ENCODE results near the gene GRHL3. TPM values are rescaled to one million over a fixed set of nuclear protein-coding genes. Genes with fewer than 3 reads are reported as not detected.
A peak's percentile ranks its signal among the peaks of the same experiment; 100 is the strongest.

Gene GRHL3
- total RNA-seq, 1 experiment from 2014 or later, result 8.9 TPM

GRCh38 chr1:24348196-24348595 is 29.0 kb downstream of the GRHL3 start:
- no peak for DNase-seq (ENCODE audit: unreplicated experiment)
- peaks cover 14% of the 10 kb centered on the region for H3K4me1 Mint-ChIP-seq (ENCODE audit: insufficient read depth, unreplicated experiment)
- CTCF ChIA-PET, result interaction anchor here (0.7 to 1.1 kb wide), 2 partner anchors 17 to 146 kb away, joined by 3 read pairs; no protein-coding TSS in a partner anchor
- no peak overlapping the region for H3K4me3 Mint-ChIP-seq (ENCODE audit: unreplicated experiment)
- POLR2A ChIA-PET, result interaction anchor here (1.2 to 1.7 kb wide), 3 partner anchors 10 to 28 kb away, joined by 3 to 4 read pairs (median 3); partner anchors contain the start of gene GRHL3
- no peak for TF ChIP-seq CTCF (IDR thresholded peaks at IDR 0.05; ENCODE audit: unreplicated experiment)
- peaks cover 4% of the 10 kb centered on the region for H3K36me3 Mint-ChIP-seq (ENCODE audit: insufficient read depth, unreplicated experiment)
- H3K9me3 Mint-ChIP-seq (ENCODE audit: unreplicated experiment), result no peaks in the 10 kb centered on the region
- BruUV-seq (replicated peaks), result no TSS peak
- no peaks in the 10 kb centered on the region for H3K27me3 Mint-ChIP-seq (ENCODE audit: insufficient read depth, unreplicated experiment)
- intact Hi-C loops (cut with micrococcal nuclease), result no loop called here
- no peak overlapping the region for H3K27ac Mint-ChIP-seq (ENCODE audit: low read depth, unreplicated experiment)

DNA sequence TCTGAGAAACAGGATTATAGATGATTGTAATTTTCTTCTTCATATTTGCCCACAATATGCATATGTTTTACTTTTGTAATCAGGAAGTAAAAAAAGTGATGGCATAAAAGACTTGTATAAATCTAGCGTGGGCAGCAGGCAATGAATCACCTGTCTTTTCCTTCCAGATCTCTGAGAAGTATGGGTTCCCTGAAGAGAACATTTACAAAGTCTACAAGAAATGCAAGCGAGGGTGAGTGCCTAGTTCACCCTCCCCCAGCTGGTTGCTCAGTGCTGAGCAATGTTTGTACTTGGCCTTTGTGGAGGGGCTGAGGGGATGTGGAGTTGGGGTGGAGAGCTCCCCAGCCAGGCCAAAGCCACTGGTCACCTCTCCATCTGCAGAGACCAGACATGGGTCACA is 30.7 kb downstream of the GRHL3 start:
- H3K9me3 Mint-ChIP-seq (ENCODE audit: unreplicated experiment), result no peaks in the 10 kb centered on the region
- peaks cover 14% of the 10 kb centered on the region for H3K4me1 Mint-ChIP-seq (ENCODE audit: insufficient read depth, unreplicated experiment)
- no peaks in the 10 kb centered on the region for H3K27me3 Mint-ChIP-seq (ENCODE audit: insufficient read depth, unreplicated experiment)
- DNase-seq (ENCODE audit: unreplicated experiment), result peak; percentile 29
- H3K27ac Mint-ChIP-seq (ENCODE audit: low read depth, unreplicated experiment), result no peak overlapping the region
- TF ChIP-seq CTCF (IDR thresholded peaks at IDR 0.05; ENCODE audit: unreplicated experiment), result no peak
- intact Hi-C loops (cut with micrococcal nuclease), result no loop called here
- no TSS peak for BruUV-seq (replicated peaks)
- ChIA-PET POLR2A (no interaction called here), CTCF (no interaction called here)
- no peak overlapping the region for H3K4me3 Mint-ChIP-seq (ENCODE audit: unreplicated experiment)
- H3K36me3 Mint-ChIP-seq (ENCODE audit: insufficient read depth, unreplicated experiment), result peaks cover 9% of the 10 kb centered on the region

DNA sequence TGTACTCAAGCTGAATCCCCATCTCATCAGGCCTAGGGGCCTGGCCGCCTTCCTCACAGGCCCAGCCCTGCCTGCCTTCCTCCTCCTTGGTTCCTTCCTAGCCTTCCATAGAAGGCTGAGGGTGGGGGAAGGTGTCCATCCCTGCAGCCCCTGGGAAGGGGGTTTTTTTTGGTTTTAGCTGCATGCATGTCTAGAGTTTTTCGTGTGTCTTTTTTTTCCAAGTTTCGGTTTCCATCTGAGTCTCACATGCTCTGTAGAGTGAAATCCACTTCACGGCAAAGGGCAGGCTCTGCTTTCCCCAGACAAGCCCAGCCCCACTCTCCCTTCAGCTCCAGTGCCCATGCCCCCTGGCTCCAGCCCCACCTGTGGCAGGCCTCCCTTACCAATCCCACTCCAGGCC is 32.1 kb downstream of the GRHL3 start:
- no peak for DNase-seq (ENCODE audit: unreplicated experiment)
- ChIA-PET CTCF (interaction anchor here (1.1 kb wide), 1 partner anchor 29 kb away, joined by 6 read pairs; no protein-coding TSS in a partner anchor), POLR2A (interaction anchor here (0.8 kb wide), 1 partner anchor 56 kb away, joined by 3 read pairs; no protein-coding TSS in a partner anchor)
- H3K27ac Mint-ChIP-seq (ENCODE audit: low read depth, unreplicated experiment), result no peak overlapping the region
- BruUV-seq (replicated peaks), result no TSS peak
- TF ChIP-seq CTCF (IDR thresholded peaks at IDR 0.05; ENCODE audit: unreplicated experiment), result no peak
- intact Hi-C loops (cut with micrococcal nuclease), result no loop called here
- no peaks in the 10 kb centered on the region for H3K9me3 Mint-ChIP-seq (ENCODE audit: unreplicated experiment)
- H3K4me3 Mint-ChIP-seq (ENCODE audit: unreplicated experiment), result no peak overlapping the region
- H3K36me3 Mint-ChIP-seq (ENCODE audit: insufficient read depth, unreplicated experiment), result peaks cover 12% of the 10 kb centered on the region
- no peaks in the 10 kb centered on the region for H3K27me3 Mint-ChIP-seq (ENCODE audit: insufficient read depth, unreplicated experiment)
- H3K4me1 Mint-ChIP-seq (ENCODE audit: insufficient read depth, unreplicated experiment), result peaks cover 14% of the 10 kb centered on the region

DNA sequence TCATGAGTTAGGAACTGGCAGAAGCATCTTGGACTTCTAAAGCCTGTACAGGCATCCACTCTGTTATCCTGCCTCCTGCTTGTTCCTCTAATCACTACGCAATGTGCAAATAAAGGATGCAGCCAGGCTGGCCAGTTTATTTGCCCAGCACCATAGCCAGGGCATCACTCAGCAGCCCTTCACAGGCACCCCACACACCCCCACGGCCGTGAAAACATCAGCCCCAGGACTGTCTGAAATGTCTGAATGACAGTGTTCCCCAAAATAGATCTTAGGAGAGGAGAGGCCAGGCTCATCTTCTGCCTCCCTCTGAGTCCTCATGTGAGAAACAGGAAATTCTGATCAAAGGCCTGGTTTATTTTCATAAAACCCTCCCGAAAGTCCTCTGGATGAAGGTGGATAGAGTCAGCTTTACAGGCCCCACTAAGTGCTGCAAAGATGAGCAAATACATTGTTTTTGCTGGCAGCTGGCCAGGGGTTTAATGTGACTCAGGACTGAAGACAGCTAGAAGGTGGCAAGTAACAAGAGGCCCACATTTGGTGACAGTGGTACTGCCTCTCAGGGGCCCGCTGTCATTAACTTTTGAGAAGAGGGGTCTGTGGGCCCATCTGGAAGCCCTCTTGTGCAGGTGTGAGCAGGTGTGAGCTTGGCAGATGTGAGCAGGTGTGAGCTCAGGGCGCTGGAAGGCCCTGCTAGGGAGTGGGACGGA is 32.9 kb downstream of the GRHL3 start:
- H3K36me3 Mint-ChIP-seq (ENCODE audit: insufficient read depth, unreplicated experiment), result peaks cover 20% of the 10 kb centered on the region
- intact Hi-C loops (cut with micrococcal nuclease), result no loop called here
- DNase-seq (ENCODE audit: unreplicated experiment), result peak; percentile 88
- no TSS peak for BruUV-seq (replicated peaks)
- ChIA-PET POLR2A (interaction anchor here (0.6 to 1.5 kb wide), 3 partner anchors 14 to 850 kb away, joined by 3 to 6 read pairs (median 3); no protein-coding TSS in a partner anchor), CTCF (interaction anchor here (0.8 to 1.1 kb wide), 2 partner anchors 8 to 28 kb away, joined by 4 to 6 read pairs; no protein-coding TSS in a partner anchor)
- no peaks in the 10 kb centered on the region for H3K27me3 Mint-ChIP-seq (ENCODE audit: insufficient read depth, unreplicated experiment)
- no peak for TF ChIP-seq CTCF (IDR thresholded peaks at IDR 0.05; ENCODE audit: unreplicated experiment)
- peaks cover 14% of the 10 kb centered on the region for H3K4me1 Mint-ChIP-seq (ENCODE audit: insufficient read depth, unreplicated experiment)
- H3K9me3 Mint-ChIP-seq (ENCODE audit: unreplicated experiment), result no peaks in the 10 kb centered on the region
- no peak overlapping the region for H3K4me3 Mint-ChIP-seq (ENCODE audit: unreplicated experiment)
- H3K27ac Mint-ChIP-seq (ENCODE audit: low read depth, unreplicated experiment), result no peak overlapping the region
